8988T (cell line): ENCODE data around the gene BLACAT1.
"Not testable (repeated sequence)": the region's sequence is repeated elsewhere in the genome, so short reads cannot be mapped to it uniquely, and the experiment has no call there.

Source experiments
- DNase-seq: peaks from one replicate; pipeline ENCODE4 v3.0.0; 2011

Gene BLACAT1

GRCh38 chr1:205483372-205483771, 27.5 kb upstream of the BLACAT1 start:
- DNase-seq, result no peak

- not testable (repeated sequence) for DNase-seq
These were observed 26.7 kb upstream of the BLACAT1 start for GRCh38 chr1:205482587-205482986.

- DNase-seq, result no peak
These were observed 25.8 kb upstream of the BLACAT1 start for GRCh38 chr1:205481629-205482151.

- no peak for DNase-seq
These were observed 25.4 kb upstream of the BLACAT1 start for GRCh38 chr1:205481218-205481617.

GRCh38 chr1:205480349-205480985, 24.6 kb upstream of the BLACAT1 start:
- DNase-seq, result no peak

- not testable (repeated sequence) for DNase-seq
These were observed 23.1 kb upstream of the BLACAT1 start for GRCh38 chr1:205478985-205479384.

GRCh38 chr1:205477759-205478247, 22.0 kb upstream of the BLACAT1 start:
- DNase-seq, result no peak

- DNase-seq, result no peak
These were observed 21.4 kb upstream of the BLACAT1 start for GRCh38 chr1:205477121-205477758.

- no peak for DNase-seq
These were observed 20.8 kb upstream of the BLACAT1 start for GRCh38 chr1:205476648-205477047.

- DNase-seq, result no peak
These were observed 20.0 kb upstream of the BLACAT1 start for GRCh38 chr1:205475855-205476254.

GRCh38 chr1:205474571-205474970, 18.7 kb upstream of the BLACAT1 start:
- no peak for DNase-seq

GRCh38 chr1:205473966-205474365, 18.1 kb upstream of the BLACAT1 start:
- DNase-seq, result no peak

- no peak for DNase-seq
These were observed 17.6 kb upstream of the BLACAT1 start for GRCh38 chr1:205473475-205473874.

- DNase-seq, result no peak
These were observed 17.0 kb upstream of the BLACAT1 start for GRCh38 chr1:205472737-205473441.

GRCh38 chr1:205470131-205470530, 14.3 kb upstream of the BLACAT1 start:
- DNase-seq, result no peak

- DNase-seq, result no peak
These were observed 10.9 kb upstream of the BLACAT1 start for GRCh38 chr1:205466595-205467220.

GRCh38 chr1:205465392-205465791, 9.5 kb upstream of the BLACAT1 start:
- DNase-seq, result no peak

- DNase-seq, result no peak
These were observed 3.1 kb upstream of the BLACAT1 start for GRCh38 chr1:205458777-205459566.

GRCh38 chr1:205456868-205457745, 1.3 kb upstream of the BLACAT1 start:
- no peak for DNase-seq

- DNase-seq, result no peak
These were observed 580 bp upstream of the BLACAT1 start for GRCh38 chr1:205456383-205456867.

- DNase-seq, result no peak
These were observed 926 bp downstream of the BLACAT1 start for GRCh38 chr1:205454903-205455335.
